HG02852 (cell line): ENCODE measurements around the gene USE1.

ENCODE experiments used
- ATAC-seq: cut with Tn5 transposase; IDR thresholded peaks from one replicate; pipeline ENCODE4 v1.9.1; 2021; ENCODE audit warnings: mild to moderate bottlenecking, moderate library complexity; ENCODE audit not compliant: unreplicated experiment

Gene USE1

DNA sequence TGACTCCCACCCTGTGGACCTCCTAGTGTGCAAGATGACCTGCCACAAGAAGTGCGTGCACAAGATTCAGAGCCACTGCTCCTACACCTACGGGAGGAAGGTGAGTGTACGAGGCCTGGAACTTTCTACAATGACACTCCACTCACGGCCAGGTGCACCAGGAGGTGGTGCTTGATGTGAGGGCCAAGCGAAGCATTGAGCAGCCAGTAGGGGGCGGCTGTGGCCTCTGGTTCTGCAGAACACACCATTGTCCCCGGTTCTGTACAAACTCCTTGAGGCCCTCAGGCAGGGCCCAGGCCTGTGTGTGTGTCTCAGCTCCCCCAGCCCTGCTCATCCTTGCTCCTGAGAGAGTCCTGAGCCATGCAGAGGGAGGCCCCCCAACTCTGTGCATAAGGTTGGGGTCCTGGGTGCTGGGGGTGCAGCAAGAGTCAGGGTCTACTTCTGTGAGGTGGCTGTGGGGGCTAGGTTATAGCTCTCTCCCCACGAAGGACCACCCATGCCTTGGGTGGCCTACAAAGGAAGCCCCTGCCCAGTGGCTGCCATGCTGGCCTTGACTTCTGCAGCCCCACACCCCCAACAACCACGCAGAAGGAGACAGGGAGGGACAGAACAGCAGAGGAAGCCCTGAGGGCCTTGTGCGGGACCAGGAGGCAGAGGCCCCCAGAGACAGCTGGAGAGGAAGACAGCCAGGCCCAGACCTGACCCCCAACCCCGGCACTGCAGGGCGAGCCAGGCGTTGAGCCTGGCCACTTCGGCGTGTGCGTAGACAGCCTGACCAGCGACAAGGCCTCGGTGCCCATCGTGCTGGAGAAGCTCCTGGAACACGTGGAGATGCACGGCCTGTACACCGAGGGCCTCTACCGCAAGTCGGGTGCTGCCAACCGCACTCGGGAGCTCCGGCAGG is 9.7 kb upstream of the USE1 start:
- no peak for ATAC-seq

- no peak for ATAC-seq
These were observed 8.2 kb upstream of the USE1 start for GRCh38 chr19:17206736-17207581.

- ATAC-seq = no peak
These were observed 5.8 kb upstream of the USE1 start for GRCh38 chr19:17209126-17210036.

DNA sequence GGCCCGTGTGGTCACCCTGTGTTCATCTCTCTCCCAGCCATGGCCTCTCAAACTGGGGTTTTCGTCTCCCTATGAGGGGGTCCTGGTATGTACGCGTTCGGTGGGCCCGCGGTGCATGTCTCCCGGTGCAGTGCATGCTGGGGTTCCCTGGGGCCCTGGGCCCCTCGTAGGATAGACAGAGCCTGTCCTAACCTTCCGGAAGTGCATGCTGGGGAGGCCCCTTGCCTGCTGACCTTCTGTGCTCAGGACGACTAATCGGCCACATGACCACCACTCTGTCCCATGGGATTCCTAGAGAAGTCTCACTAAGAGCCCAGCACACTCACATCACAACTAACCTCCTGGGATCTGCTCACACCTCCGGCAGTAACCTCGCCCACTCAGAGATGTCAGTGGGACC is 4.9 kb upstream of the USE1 start:
- no peak for ATAC-seq

DNA sequence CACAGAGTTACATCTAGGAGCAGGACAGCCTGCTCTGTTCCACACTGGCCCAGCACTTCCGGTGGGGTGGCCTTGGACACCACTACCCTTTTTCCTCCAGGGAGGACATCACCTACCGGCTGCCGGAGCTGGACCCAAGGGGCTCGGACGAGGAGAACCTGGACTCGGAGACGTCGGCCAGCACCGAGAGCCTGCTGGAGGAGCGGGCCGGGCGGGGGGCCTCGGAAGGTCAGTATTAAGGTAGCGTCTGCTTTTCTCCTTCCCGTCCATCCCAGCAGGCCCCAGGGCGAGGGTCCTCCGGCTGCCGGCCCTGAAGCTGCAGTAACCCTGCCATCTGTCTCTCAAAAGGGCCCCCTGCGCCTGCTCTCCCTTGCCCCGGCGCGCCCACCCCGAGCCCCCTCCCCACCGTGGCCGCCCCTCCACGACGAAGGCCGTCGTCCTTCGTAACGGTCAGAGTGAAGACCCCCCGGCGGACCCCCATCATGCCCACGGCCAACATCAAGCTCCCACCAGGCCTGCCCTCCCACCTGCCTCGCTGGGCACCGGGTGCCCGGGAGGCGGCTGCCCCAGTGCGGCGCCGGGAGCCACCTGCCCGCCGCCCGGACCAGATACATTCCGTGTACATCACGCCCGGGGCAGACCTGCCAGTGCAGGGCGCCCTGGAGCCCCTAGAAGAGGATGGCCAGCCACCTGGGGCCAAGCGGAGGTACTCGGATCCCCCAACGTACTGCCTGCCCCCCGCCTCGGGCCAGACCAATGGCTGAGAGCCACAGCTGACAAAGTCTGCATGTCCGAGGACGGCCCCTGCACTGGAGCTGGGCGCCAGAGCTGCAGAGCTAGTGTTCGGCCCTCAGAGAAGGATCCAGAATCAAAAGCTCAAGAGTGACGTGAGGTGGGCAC is 3.4 kb upstream of the USE1 start:
- ATAC-seq = no peak

DNA sequence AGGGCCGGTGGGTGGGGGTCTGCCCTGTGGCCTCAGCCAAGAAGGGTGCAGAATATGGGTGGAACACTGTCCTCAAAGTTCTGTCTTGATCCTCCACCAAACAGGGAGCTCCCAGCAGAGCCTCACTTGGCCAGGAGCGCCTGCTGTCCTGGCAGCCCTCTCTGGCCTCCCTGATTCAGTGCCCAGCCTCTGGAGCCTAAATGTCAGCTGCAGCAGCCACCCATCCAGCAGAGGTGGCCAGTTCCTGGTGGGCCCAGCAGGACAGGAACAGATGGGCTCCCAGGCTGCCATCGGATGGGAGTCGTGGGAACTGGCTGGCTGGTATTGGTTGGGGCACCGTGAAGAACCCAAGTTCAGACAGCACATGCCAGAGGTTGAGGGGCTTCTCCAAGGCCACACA is 1.8 kb upstream of the USE1 start:
- no peak for ATAC-seq

- ATAC-seq = no peak
These were observed 540 bp upstream of the USE1 start for GRCh38 chr19:17214508-17215126.

DNA sequence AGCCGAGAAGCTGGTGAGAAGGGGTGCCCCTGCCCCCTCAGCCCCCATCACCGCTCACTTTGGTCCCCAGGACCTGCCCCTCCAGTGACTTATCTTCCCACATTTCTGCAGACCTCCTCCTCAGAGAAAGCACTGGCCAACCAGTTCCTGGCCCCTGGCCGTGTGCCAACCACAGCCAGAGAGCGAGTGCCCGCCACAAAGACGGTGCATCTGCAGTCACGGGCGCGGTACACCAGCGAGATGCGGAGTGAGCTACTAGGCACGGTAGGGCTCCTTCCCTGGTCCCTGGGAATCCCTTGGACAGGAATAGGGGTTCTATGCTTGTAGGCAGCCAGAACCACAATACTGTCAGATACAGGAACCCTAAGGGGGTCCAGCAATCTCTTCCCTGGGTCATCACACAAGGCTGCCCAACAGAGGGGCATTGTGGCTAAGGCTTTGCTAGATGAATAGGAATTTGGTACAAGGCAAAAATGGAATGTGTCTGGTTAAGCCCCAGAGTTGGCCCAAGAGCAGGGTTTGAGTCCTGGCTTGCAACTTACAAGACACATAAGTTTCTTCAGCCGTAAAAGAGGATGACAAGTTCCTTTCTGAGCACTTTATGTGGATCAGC is 1.0 kb downstream of the USE1 start:
- no peak for ATAC-seq

GRCh38 chr19:17219286-17219685 is 4.1 kb downstream of the USE1 start:
- no peak for ATAC-seq

GRCh38 chr19:17220207-17220758 is 5.1 kb downstream of the USE1 start:
- ATAC-seq = no peak

GRCh38 chr19:17225053-17225452 is 9.9 kb downstream of the USE1 start:
- ATAC-seq = no peak

- peak; percentile 94 for ATAC-seq
These were observed 11.1 kb downstream of the USE1 start, which contains the start of gene OCEL1 for GRCh38 chr19:17226002-17226933. TSS of gene OCEL1 (plus strand) at chr19:17226226. CDS start at chr19:17226248, 22 bp downstream.

DNA sequence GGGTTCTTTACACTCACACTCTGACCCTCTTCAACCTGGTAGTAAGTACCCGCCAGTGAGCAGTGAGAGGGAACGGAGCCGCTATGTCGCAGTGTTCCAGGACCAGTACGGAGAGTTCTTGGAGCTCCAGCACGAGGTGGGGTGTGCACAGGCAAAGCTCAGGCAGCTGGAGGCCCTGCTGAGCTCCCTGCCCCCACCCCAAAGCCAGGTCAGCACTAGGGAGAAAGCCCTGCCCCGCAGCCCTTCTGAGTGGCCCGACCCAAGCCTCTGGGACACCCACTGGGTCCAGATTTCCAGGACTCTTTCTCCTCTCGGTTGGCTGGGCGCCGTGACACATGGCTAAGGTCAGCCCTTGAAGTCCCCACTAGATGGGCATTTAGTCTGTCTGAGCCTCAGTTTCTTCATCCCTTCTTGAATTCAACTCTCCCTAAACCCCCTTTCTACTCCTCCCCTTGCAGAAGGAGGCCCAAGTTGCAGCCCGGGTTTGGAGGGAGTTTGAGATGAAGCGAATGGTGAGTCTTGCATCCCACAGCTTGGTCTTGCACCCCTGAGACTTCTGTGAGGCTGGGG is 12.7 kb downstream of the USE1 start:
- ATAC-seq = no peak

DNA sequence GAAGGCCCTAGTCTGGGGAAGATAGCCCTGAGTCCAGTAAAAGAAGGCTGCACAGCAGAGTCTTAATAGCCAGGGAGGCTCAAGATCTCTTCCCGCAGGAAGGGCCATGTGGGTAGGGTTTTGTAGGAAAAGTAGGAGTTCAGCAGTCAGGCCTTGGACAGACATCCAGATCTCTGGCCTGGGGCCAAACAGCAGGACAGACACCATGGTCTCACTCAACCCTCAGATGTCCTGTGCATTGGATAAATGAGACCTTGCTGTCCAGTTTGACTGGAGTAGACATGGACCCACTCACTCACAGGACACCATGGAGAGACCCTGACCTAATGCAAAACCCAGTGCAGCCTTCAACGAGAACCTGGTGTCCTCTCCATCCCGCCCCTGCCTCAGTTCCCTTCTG is 14.7 kb downstream of the USE1 start:
- no peak for ATAC-seq

GRCh38 chr19:17232258-17232657 is 17.1 kb downstream of the USE1 start:
- no peak for ATAC-seq

- ATAC-seq = peak; percentile 50
These were observed 19.7 kb downstream of the USE1 start for GRCh38 chr19:17234911-17235299.

GRCh38 chr19:17235300-17235970 is 20.3 kb downstream of the USE1 start:
- ATAC-seq = peak; percentile 70
